ENCODE data around the gene PRAME. TPM values are rescaled to one million over a fixed set of nuclear protein-coding genes. Genes with fewer than 3 reads are reported as not detected.

Gene PRAME
- total and polyA plus RNA-seq, 10 of the 15 experiments (the other 5 are each of a cell fraction or from before 2014, with no cell fraction given): 0.40 to 2.5 (median 0.65) TPM

DNA sequence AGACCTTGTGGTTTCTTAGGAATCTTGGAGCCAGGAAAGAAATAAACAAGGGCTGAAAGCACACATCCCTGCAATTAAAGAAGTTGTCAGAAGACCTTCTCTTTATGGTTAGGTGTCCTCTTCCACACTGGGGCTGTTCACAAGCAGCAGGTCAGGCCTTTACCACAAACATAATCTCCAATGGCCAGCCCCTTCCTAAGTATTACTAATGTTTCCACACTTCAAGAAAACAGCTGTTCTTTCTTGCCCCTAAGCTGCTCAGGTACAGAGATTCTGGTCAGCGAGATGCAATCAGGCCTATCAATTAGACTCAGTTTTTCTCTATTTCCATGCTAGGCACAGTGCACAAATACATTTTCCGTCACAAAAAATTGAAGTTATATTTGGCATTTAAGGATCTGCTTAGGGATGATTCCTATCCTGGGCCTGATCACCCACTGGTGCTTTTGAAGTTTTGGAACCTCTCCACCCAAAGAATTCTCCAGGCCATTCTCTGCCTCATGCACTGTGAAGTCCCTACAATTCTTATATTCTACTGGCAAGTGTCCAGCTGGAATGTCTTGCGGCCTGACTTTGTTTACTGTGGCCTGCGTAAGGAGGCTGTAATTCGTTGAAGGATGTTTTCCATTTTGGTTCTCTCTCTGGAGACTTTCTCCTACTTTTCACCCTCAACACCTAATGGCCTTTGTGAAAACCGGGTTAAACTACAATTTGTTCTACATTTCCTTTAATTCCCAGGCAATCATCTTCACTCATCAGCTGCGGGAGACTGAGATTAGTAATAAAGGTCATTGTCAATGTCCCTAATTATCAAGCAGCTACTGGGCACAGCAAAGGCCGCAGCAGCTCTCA lies 5.1 kb downstream of the PRAME start:
- CTCF ChIA-PET: interaction anchor here (0.6 to 3.5 kb wide), 10 partner anchors 20 to 510 kb away, joined by 3 to 21 read pairs (median 3); partner anchors contain the start of gene ZNF280B
- 38% methylated on average over 8 of the region's 8 CpGs for WGBS (ENCODE audit: insufficient coverage, insufficient replicate concordance, low lambda C conversion rate, missing lambda C conversion rate)
- Histone ChIP-seq H3K79me2 (ENCODE audit: control insufficient read depth, insufficient read depth, low read length) (no peaks in the 10 kb centered on the region), H3K4me2 (ENCODE audit: control insufficient read depth, insufficient read depth) (no peak overlapping the region), H3K36me3 (ENCODE audit: control insufficient read depth in 2 of 2, insufficient read depth in 2 of 2, low read length in 1 of 2) (no peaks in the 10 kb centered on the region), H3K9me3 (replicated peaks; ENCODE audit: control insufficient read depth, insufficient read depth, low read length) (no peaks in the 10 kb centered on the region), H3K27ac (ENCODE audit: control insufficient read depth, insufficient read depth) (no peak overlapping the region), H3K27me3 (replicated peaks in 1 of 2; ENCODE audit: control insufficient read depth in 2 of 2, insufficient read depth in 2 of 2, low read length in 1 of 2) (no peaks in the 10 kb centered on the region), H4K20me1 (ENCODE audit: control insufficient read depth, insufficient read depth) (no peaks in the 10 kb centered on the region), H3K4me1 (ENCODE audit: control insufficient read depth, insufficient read depth, low read length) (0 out of 2 replicates have a peak, but pooled peaks cover 4% of the 10 kb centered on the region), H3K9ac (ENCODE audit: control insufficient read depth, insufficient read depth, low read length) (no peak overlapping the region), H3K4me3 (no peak overlapping the region), H2AFZ (ENCODE audit: control insufficient read depth, low read depth, low read length) (no peak overlapping the region)
- no peak for ATAC-seq
- DNase-seq (ENCODE audit: low read depth, low spot score): no peak
- SMC1A ChIA-PET (ENCODE audit: uncharacterized antibody, unreplicated experiment): interaction anchor here (0.8 to 1.8 kb wide), 7 partner anchors 15 to 123 kb away, joined by 3 to 7 read pairs (median 3); partner anchors contain the start of gene ZNF280B
- POLR2A ChIA-PET: no interaction called here
- in situ Hi-C loops (cut with MboI) (no loop called here), intact Hi-C loops (cut with micrococcal nuclease; ENCODE audit: unreplicated experiment) (loop anchor here (10.0 kb wide), 1 partner anchor 129 kb away; no protein-coding TSS in a partner anchor)
- RAD21 ChIA-PET (ENCODE audit: unreplicated experiment): interaction anchor here (0.7 to 1.5 kb wide), 7 partner anchors 88 to 197 kb away, joined by 3 to 7 read pairs (median 3); no protein-coding TSS in a partner anchor
- no peak for FAIRE-seq
- no TSS peak for BruUV-seq (replicated peaks)
- TF ChIP-seq ZBED1 (IDR thresholded peaks at IDR 0.05; ENCODE audit: borderline replicate concordance): no peak
- no peak for TF ChIP-seq MXI1 (IDR thresholded peaks at IDR 0.05; ENCODE audit: low read depth, low read length)
- TF ChIP-seq KLF5 (IDR thresholded peaks at IDR 0.05; ENCODE audit: partially characterized antibody): no peak
- no peak for TF ChIP-seq NFYA (IDR thresholded peaks at IDR 0.05; ENCODE audit: borderline replicate concordance, low read depth, low read length)
- no peak for TF ChIP-seq STAT1 (conservative IDR thresholded peaks at IDR 0.05)
- TF ChIP-seq, protein P1, sequence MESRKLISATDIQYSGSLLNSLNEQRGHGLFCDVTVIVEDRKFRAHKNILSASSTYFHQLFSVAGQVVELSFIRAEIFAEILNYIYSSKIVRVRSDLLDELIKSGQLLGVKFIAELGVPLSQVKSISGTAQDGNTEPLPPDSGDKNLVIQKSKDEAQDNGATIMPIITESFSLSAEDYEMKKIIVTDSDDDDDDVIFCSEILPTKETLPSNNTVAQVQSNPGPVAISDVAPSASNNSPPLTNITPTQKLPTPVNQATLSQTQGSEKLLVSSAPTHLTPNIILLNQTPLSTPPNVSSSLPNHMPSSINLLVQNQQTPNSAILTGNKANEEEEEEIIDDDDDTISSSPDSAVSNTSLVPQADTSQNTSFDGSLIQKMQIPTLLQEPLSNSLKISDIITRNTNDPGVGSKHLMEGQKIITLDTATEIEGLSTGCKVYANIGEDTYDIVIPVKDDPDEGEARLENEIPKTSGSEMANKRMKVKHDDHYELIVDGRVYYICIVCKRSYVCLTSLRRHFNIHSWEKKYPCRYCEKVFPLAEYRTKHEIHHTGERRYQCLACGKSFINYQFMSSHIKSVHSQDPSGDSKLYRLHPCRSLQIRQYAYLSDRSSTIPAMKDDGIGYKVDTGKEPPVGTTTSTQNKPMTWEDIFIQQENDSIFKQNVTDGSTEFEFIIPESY (IDR thresholded peaks at IDR 0.05): no peak
- no peak for TF ChIP-seq STAT3 (IDR thresholded peaks at IDR 0.05; ENCODE audit: low read depth, low read length)
- TF ChIP-seq POU2F2 (IDR thresholded peaks at IDR 0.05; ENCODE audit: borderline replicate concordance, low read depth, low read length): no peak
- 0 out of 2 replicates have a peak, but pooled peaks have one; percentile 28 for TF ChIP-seq BCL11A (IDR thresholded peaks at IDR 0.05; ENCODE audit: low read depth, low read length)
- TF ChIP-seq GATAD2B (conservative IDR thresholded peaks at IDR 0.05; ENCODE audit: low read depth): no peak
- no peak for TF ChIP-seq JUND (IDR thresholded peaks at IDR 0.05; ENCODE audit: low read depth, low read length)
- TF ChIP-seq ZNF217 (IDR thresholded peaks at IDR 0.05): no peak
- TF ChIP-seq ZBTB11 (CRISPR knock-in tag; IDR thresholded peaks at IDR 0.05): no peak
- TF ChIP-seq, protein P2, sequence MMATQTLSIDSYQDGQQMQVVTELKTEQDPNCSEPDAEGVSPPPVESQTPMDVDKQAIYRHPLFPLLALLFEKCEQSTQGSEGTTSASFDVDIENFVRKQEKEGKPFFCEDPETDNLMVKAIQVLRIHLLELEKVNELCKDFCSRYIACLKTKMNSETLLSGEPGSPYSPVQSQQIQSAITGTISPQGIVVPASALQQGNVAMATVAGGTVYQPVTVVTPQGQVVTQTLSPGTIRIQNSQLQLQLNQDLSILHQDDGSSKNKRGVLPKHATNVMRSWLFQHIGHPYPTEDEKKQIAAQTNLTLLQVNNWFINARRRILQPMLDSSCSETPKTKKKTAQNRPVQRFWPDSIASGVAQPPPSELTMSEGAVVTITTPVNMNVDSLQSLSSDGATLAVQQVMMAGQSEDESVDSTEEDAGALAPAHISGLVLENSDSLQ (IDR thresholded peaks at IDR 0.05): no peak
- TF ChIP-seq HDGF (IDR thresholded peaks at IDR 0.05): no peak
- TF ChIP-seq SMARCA5 (IDR thresholded peaks at IDR 0.05): no peak

All from GM12878 (cell line).